ENCODE measurements around the gene CTNNAL1. TPM values are rescaled to one million over a fixed set of nuclear protein-coding genes. Genes with fewer than 3 reads are reported as not detected.

Gene CTNNAL1
- total and polyA plus RNA-seq, 2 of the 8 experiments (the other 6 are each of a cell fraction or from before 2014, with no cell fraction given) = 23.2 to 66.1 TPM

DNA sequence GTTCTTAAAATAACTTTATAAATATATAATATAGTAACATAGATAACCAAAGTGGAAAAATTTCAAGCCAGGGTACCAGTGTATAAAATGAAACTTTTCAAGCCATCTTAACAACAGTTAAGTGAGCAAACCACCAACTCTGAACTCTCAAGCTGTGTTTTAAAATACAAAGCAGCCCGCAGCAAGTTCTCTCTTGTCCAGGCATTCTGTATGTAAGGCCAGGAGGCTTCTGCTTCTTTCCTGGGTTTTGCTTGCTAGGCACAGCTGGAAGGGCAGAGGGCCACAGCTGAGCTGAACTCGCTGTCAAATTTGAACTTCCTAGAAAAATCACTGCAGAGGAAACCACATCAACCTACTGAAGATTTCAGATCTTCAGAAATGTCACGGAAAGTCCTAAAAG, 6.8 kb upstream of the CTNNAL1 start (continued):
- TF ChIP-seq RBBP5 (IDR thresholded peaks at IDR 0.05; ENCODE audit: borderline replicate concordance, low read depth, low read length) = no peak
- no peak for TF ChIP-seq ASH2L (IDR thresholded peaks at IDR 0.05; ENCODE audit: low read length)
- TF ChIP-seq POU5F1 (IDR thresholded peaks at IDR 0.05; ENCODE audit: low read depth, low read length) = no peak
- TF ChIP-seq POLR2A (IDR thresholded peaks at IDR 0.05; ENCODE audit: control extremely low read depth in 1 of 2, low read depth in 2 of 2, low read length in 2 of 2) = no peak
- no peak for TF ChIP-seq KDM5A (IDR thresholded peaks at IDR 0.05; ENCODE audit: low read length)
